Calu3 (cell line): Measurements from ENCODE around the gene SERGEF. TPM values are rescaled to one million over a fixed set of nuclear protein-coding genes. Genes with fewer than 3 reads are reported as not detected.
A peak's percentile ranks its signal among the peaks of the same experiment; 100 is the strongest.

Experiments used
- Bru-seq: library from RNA; stranded (reverse); fragments of 400-500 nt; gene quantifications from one replicate; lab custom pipeline; 2021; lab: Mats Ljungman, UMichigan
- BruChase-seq, 2 experiments: library from RNA; stranded (reverse); fragments of 400-500 nt; gene quantifications; one replicate each; lab custom pipeline; 2021; lab: Mats Ljungman, UMichigan
- BruUV-seq: library from RNA; stranded (reverse); fragments of 400-500 nt; replicated peaks from 2 replicates; lab custom pipeline; 2021; lab: Mats Ljungman, UMichigan
- CTCF ChIA-PET: fragments of 300-600 bp; sonication (Branson Sonifier 250); formaldehyde crosslinking; loops from one replicate; lab custom pipeline; 2022; ENCODE audit warnings: antibody characterized with exemption; lab: Charles Lee
- DNase-seq: peaks from one replicate; pipeline ENCODE4 v3.0.0; 2022
- H3K27ac Mint-ChIP-seq: one replicate; pipeline ENCODE4 v1.8.0; 2022; ENCODE audit warnings: mixed read lengths; ENCODE audit not compliant: unreplicated experiment
- H3K27me3 Mint-ChIP-seq: one replicate; pipeline ENCODE4 v1.8.0; 2022; ENCODE audit warnings: mixed read lengths; ENCODE audit not compliant: unreplicated experiment
- H3K36me3 Mint-ChIP-seq: one replicate; pipeline ENCODE4 v1.8.0; 2022; ENCODE audit warnings: mild to moderate bottlenecking, moderate library complexity, mixed read lengths; ENCODE audit not compliant: insufficient read depth, unreplicated experiment
- H3K4me1 Mint-ChIP-seq: one replicate; pipeline ENCODE4 v1.8.0; 2022; ENCODE audit warnings: mild to moderate bottlenecking, low read depth, mixed read lengths; ENCODE audit not compliant: unreplicated experiment
- H3K4me3 Mint-ChIP-seq: one replicate; pipeline ENCODE4 v1.8.0; 2022; ENCODE audit warnings: mild to moderate bottlenecking, low read depth, moderate library complexity, mixed read lengths; ENCODE audit not compliant: unreplicated experiment
- H3K9me3 Mint-ChIP-seq: one replicate; pipeline ENCODE4 v1.8.0; 2022; ENCODE audit warnings: low read depth, mixed read lengths; ENCODE audit not compliant: unreplicated experiment
- intact Hi-C: fragments of 100-400 bp; cut with micrococcal nuclease; formaldehyde crosslinking; loops from one replicate; pipeline ENCODE4 v1.10.0; 2022; ENCODE audit not compliant: unreplicated experiment
- long read RNA-seq: library from polyadenylated mRNA; stranded (forward); transcript quantifications from one replicate; pipeline ENCODE4 v2.0.0, GENCODE V29; 2022
- total RNA-seq: library from RNA; stranded (reverse); gene quantifications from 2 replicates; pipeline ENCODE4 v1.2.3, GENCODE V29; 2022
- TF ChIP-seq, protein P1 (sequence below): fragments of 200-600 bp; IDR thresholded peaks from one replicate; pipeline ENCODE4 v1.8.0; 2022; ENCODE audit warnings: antibody characterized with exemption; ENCODE audit not compliant: unreplicated experiment

The SERGEF gene
- total RNA-seq (23.8 and 28.1 TPM in 2 replicates), Bru-seq, nascent RNA (percentile 66 among the genes with signal in this experiment), BruChase-seq, experiment 1, labeled RNA remaining after a 6-hour chase (percentile 53 among the genes with signal in this experiment), BruChase-seq, experiment 2, labeled RNA remaining after a 2-hour chase (percentile 56 among the genes with signal in this experiment)
- long read RNA-seq, transcript SERGEF-201 (11 exons, 1,566 nt), result major isoform, 6 of 11 reads
- long read RNA-seq, partial matches to known transcripts, result 0 of 11 reads
- long read RNA-seq, other reads (novel, unspliced or antisense), result 5 of 11 reads

DNA sequence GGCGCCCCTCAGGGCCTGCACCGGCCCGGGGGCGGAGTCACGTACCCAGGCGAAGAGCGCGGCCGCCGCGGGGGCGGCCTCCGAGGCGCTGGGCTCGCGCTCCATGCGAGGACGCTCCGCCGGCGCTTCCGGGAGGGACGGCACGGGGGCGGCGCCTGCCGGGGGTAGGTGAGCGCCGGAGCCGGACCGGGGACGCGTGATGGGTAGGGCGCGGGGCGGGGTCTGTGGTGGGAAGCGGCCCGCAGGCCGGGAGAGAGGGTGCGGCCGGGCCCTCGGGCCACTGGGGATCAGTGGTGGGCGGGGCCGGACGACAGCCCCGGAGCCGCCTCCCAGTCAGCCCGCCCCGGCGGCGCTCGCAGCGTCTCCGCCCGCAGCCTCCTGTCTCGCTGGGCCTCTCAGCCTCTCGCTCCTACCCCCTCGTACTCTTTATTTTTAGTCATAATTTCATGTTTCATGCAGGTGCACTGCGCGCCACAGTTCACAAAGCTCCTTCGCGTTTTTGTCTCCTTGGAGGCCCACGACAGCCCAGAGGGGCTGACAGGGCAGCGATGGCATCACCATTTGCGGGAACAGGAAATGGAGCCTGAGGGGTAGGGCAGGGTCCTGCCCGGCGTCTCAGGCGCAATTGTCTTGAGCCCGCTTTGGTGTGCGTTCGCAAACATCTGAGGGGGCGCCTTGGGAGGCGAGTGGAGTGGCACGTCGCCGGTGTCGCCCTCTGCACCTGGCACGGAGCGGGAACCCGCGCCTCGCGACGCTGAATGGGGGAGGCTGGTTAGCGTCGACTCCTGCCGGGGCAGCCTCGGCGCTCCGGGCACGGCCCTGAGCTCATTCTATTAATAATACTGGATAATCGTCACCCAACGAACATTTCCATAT, at the start of gene SERGEF:
SERGEF (minus strand) TSS at position 142 of the 876 bp plus-strand sequence; CDS start at position 105, 37 bp downstream.
- H3K27ac Mint-ChIP-seq, result peak within 1 kb of the TSS; percentile 48

DNA sequence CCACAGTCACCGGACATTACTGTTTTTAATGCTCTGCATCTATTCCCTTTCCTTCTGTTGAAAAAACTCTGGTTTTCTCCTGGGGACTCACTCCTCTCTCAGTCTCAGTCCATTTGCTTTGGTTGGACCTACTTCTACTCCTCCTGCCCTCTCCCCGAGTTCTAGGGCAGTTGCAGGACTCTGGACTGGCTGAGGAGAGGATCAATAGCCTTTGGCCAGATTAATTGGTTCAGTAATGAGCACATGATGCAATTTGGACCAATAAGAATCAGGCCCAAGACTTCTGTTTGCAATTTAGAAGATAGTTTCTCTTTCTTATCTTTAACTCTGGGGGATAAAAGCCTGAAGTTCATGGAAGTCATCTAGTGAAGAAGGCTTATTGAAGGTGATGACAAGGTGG, 48.5 kb upstream of the SERGEF start:
- no peaks in the 10 kb centered on the region for H3K4me1 Mint-ChIP-seq
- H3K4me3 Mint-ChIP-seq, result no peak overlapping the region
- H3K27ac Mint-ChIP-seq, result no peak overlapping the region
- TF ChIP-seq, protein P1, sequence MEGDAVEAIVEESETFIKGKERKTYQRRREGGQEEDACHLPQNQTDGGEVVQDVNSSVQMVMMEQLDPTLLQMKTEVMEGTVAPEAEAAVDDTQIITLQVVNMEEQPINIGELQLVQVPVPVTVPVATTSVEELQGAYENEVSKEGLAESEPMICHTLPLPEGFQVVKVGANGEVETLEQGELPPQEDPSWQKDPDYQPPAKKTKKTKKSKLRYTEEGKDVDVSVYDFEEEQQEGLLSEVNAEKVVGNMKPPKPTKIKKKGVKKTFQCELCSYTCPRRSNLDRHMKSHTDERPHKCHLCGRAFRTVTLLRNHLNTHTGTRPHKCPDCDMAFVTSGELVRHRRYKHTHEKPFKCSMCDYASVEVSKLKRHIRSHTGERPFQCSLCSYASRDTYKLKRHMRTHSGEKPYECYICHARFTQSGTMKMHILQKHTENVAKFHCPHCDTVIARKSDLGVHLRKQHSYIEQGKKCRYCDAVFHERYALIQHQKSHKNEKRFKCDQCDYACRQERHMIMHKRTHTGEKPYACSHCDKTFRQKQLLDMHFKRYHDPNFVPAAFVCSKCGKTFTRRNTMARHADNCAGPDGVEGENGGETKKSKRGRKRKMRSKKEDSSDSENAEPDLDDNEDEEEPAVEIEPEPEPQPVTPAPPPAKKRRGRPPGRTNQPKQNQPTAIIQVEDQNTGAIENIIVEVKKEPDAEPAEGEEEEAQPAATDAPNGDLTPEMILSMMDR, result no peak
- no peaks in the 10 kb centered on the region for H3K9me3 Mint-ChIP-seq
- no TSS peak for BruUV-seq
- no peaks in the 10 kb centered on the region for H3K27me3 Mint-ChIP-seq
- no peak for DNase-seq
- no peaks in the 10 kb centered on the region for H3K36me3 Mint-ChIP-seq
- intact Hi-C loops, result no loop called here
- CTCF ChIA-PET, result no interaction called here

More for the DNA sequence above, at the start of gene SERGEF:
- TF ChIP-seq, protein P1, result no peak
- H3K4me3 Mint-ChIP-seq, result peak within 1 kb of the TSS; percentile 91
- intact Hi-C loops, result loop anchor here (10.0 kb wide), 1 partner anchor 92 kb away; the partner anchor contains the start of gene SAAL1
- no TSS peak for BruUV-seq
- DNase-seq, result peak; percentile 98
- H3K9me3 Mint-ChIP-seq, result no peaks in the 10 kb centered on the region
- H3K4me1 Mint-ChIP-seq, result peaks cover 18% of the 10 kb centered on the region
- CTCF ChIA-PET, result interaction anchor here (1.1 to 1.2 kb wide), 2 partner anchors 93 to 102 kb away, joined by 3 to 5 read pairs; partner anchors contain the start of gene SAAL1
- H3K36me3 Mint-ChIP-seq, result peaks cover 23% of the 10 kb centered on the region
- no peaks in the 10 kb centered on the region for H3K27me3 Mint-ChIP-seq

DNA sequence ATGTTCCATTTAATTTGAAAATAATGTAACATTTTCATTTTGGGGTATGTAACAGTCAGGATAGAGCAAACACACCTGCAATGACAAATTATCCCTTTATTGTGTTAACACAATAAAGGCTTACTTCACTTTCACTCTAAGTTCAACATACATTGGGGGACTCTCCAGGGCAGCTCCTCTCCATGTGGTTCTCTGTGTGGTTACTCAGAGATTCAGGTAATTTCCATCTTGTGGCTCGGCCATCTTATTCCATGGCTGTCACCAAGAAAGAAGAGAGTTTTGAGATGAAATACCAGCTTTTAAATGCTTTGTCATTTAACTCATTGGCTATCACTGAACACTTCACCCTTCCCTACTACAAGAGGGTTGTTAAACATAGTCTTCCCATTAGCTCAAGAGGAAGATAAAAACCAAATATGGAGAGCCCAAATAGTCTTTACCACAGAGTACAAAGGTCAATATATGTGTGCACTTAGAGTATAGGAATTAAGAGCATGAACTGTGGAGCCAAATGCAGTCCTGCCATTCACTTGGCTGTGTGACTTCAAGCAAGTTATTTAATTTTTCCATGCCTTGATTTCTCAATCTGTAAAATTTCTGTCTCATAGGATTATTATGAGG, 43.8 kb upstream of the SERGEF start:
- BruUV-seq, result no TSS peak
- no peaks in the 10 kb centered on the region for H3K36me3 Mint-ChIP-seq
- no peak overlapping the region for H3K4me3 Mint-ChIP-seq
- H3K9me3 Mint-ChIP-seq, result no peaks in the 10 kb centered on the region
- no peaks in the 10 kb centered on the region for H3K4me1 Mint-ChIP-seq
- DNase-seq, result no peak
- CTCF ChIA-PET, result no interaction called here
- peaks cover 13% of the 10 kb centered on the region for H3K27me3 Mint-ChIP-seq
- TF ChIP-seq, protein P1, result no peak
- intact Hi-C loops, result no loop called here
- H3K27ac Mint-ChIP-seq, result no peak overlapping the region

DNA sequence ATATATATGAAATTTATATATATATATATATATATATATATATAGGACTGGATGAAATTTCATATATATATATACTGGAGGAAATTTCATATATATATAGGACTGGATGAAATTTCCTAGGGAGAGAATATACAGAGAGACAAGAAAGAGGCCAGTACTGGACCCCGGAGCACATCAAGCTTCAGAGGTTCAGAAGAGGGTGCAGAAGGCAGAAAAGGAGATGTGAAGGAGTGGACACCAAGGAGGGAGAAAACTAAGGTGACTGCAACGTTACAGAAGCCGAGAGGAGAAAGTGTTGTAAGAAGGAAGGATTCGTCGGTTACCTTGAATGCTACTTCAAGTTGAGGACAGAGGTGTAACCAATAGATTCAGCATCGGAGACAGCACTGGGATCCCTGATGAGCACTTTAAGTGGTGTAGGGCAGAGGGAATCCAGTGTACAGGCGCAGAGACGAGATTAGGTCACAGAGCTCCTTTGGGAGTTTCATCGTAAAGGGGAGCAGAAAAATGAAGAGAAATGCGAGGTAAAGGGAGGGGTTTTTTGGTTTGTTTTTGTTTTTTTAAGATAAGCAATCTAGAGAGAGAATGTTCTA, 41.8 kb upstream of the SERGEF start:
- BruUV-seq, result no TSS peak
- no peak overlapping the region for H3K27ac Mint-ChIP-seq
- TF ChIP-seq, protein P1, result no peak

More for the DNA sequence above, 41.8 kb upstream of the SERGEF start:
- H3K27me3 Mint-ChIP-seq, result peaks cover 26% of the 10 kb centered on the region
- no peak for DNase-seq
- no peaks in the 10 kb centered on the region for H3K9me3 Mint-ChIP-seq
- no peaks in the 10 kb centered on the region for H3K4me1 Mint-ChIP-seq
- CTCF ChIA-PET, result no interaction called here
- no peak overlapping the region for H3K4me3 Mint-ChIP-seq
- intact Hi-C loops, result no loop called here
- no peaks in the 10 kb centered on the region for H3K36me3 Mint-ChIP-seq
